HG03139 (cell line): ENCODE results near the gene PFKP.

Experiments used
- ATAC-seq: cut with Tn5 transposase; IDR thresholded peaks from one replicate; pipeline ENCODE4 v1.9.1; 2021; ENCODE audit not compliant: unreplicated experiment

Gene PFKP

GRCh38 chr10:3067118-3067858 lies at the start of gene PFKP:
Gene PFKP, plus strand, starts transcription at chr10:3067548. Its CDS starts 48 bp downstream, at chr10:3067596.
- peak; percentile 39 for ATAC-seq

GRCh38 chr10:3018247-3018646 lies 49.1 kb upstream of the PFKP start:
- ATAC-seq = no peak

DNA sequence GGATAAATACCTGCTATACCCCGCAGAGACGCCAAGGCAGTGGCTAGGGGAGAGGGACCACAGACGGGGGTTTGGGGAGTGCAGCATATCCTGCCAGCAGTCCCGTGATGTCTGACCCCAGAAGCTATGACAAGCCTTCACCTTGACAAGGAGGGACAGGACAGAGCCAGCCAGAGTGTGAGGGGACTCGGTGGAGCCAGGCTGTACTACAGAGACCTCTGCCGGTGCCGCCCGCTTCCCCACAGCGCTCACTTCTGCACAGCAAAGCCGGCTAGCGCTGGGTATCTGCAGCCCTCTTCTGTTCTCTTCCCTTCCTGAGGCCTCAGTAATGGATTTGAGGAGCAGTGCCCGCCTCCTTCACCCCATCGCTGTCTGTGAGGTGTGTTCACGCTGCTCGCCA lies 47.0 kb upstream of the PFKP start:
- ATAC-seq = no peak

GRCh38 chr10:3020881-3021280 lies 46.5 kb upstream of the PFKP start:
- no peak for ATAC-seq

- ATAC-seq = no peak
Observed at GRCh38 chr10:3022027-3022426, 45.3 kb upstream of the PFKP start.

GRCh38 chr10:3023892-3024291 lies 43.5 kb upstream of the PFKP start:
- no peak for ATAC-seq

DNA sequence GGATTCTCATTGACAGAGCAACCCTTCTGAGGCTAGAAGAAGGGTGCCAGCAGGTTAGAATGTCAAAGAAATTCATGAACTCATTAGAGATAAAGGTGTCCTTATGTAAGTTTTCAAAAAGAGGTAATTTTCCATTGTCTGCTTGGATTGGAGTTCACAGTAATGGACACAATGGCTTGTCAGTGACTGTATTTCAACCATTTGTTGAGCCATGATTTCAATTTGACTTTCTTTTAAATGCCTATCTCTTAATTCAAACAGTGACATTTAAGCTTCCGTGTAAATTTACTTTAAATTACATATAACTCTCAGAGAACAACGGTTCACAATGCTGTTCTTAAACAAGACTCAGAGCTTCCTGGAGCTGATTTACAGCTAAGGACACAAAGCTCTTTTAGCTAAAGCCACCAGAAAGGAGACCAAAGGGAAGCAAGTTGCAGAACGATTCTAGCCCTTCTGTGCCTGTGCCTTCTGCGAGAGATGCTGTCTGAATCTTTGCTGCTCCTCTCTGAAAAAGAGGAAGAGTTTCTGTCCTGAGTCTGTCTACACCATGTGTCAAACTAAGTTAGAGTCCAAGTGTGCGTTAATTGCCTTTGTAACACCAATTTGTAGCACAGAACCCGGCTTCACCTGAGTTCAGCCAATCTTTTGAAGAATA lies 42.2 kb upstream of the PFKP start:
- no peak for ATAC-seq

DNA sequence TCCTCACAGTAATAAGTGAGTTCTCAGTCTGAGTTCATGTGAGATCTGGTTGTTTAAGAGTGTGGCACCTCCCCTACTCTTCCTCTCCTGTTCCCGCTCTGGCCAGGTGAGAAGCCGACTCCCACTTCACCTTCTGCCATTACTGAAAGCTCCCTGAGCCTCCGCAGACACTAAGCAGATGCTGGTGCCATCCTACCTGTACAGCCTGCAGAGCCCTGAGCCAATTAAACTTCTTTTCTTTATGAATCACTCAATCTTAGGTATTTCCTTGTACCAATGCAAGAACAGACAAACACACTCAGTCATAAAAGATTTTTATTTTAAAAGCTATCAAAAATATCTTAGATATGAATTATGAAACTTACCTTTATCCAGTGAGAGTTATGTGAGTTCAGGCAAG lies 39.5 kb upstream of the PFKP start:
- ATAC-seq = no peak

- ATAC-seq = no peak
Observed at GRCh38 chr10:3028441-3028840, 38.9 kb upstream of the PFKP start.

DNA sequence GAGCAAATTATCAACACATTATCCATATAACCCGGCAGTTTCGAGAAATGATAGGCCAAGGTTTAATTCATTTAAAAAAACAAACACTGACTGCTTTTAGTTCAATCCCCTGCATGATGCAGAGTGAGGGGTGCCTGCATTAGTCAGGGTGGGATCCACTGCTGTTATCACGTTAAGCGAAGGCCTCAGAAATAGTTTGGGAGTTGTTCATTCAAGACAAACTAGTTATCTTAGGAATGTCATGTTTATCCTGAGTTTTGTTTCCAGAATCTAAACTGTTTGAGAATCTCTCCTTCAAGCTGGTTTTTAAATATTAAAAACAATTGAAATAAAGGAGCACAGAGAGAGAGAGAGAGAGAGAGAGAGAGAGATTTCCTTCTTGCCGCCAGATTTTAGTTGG lies 36.6 kb upstream of the PFKP start:
- no peak for ATAC-seq

DNA sequence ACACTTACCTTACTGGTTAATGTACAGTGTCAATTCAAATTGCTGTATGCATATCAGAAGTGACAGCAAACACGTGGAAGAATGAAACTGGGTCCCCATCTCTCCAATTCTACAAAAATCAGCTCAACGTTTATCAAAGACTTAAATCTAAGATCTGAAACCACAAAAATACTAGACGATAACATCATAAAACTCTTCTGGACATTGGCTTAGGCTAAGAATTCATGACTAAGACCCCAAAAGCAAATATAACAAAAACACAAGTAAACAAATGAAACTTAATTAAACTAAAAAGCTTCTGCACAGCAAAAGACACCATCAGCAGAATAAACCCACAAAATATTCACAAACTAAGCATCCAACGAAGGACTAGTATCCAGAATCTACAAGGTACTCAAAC lies 35.9 kb upstream of the PFKP start:
- no peak for ATAC-seq

DNA sequence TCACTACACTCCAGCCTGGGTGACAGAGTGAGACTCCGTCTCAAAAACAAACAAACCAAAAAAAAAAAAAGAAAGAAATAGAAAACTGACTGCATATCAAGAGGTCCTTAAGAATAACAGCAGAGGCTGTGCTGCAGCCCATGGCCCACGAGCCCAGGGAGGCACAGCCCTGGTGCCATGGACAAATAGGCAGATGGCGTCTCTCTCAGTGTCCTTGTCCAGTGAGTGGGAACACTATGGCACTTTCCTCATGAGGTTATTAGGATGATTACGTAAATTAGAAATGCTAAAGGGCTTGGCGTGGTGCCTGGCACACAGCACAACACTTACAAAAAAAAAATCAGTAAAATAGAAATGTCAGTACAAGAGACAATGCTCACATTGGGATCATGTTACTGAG lies 33.4 kb upstream of the PFKP start:
- ATAC-seq = no peak

DNA sequence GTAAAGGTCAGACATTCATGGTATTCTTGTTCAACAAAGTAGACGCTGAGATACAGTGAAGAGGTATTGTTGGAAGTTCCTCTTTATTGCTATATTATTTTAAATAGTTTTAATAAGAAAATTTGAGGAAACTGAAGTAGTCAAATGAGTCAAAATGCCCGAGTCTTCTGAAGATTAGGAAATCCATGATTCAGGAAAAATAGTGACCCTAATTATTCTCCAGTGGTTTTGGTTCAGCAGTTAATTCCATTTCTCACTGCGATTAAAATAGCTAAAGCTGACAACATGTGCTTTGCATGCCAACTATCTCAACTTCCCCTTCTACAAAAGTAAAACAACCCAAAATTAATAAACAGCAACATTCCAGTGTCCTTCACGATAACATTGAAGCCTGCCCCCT lies 32.7 kb upstream of the PFKP start:
- no peak for ATAC-seq

- ATAC-seq = peak; percentile 98
Observed at GRCh38 chr10:3036155-3037021, 31.0 kb upstream of the PFKP start.

DNA sequence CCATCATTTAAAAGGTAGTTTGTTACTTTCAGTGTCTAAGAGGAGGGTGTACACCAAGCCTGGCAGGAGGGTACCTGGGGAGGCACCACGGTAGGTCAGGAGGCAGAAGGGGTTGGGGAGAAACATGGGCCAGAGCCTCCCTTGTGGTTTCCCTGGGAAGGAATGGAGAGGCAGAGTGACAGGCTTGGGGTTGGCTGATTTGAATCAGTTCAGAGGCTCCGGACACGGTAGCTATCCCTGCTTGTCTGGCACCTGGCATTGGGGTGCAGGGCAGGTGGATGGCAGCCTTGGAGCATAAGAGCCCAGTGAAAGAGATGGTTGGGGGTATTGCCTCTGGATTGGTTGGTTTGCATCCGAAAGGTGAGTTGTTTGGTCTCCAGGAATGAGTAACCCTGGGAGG lies 30.2 kb upstream of the PFKP start:
- ATAC-seq = no peak

GRCh38 chr10:3040069-3040468 lies 27.3 kb upstream of the PFKP start:
- no peak for ATAC-seq

DNA sequence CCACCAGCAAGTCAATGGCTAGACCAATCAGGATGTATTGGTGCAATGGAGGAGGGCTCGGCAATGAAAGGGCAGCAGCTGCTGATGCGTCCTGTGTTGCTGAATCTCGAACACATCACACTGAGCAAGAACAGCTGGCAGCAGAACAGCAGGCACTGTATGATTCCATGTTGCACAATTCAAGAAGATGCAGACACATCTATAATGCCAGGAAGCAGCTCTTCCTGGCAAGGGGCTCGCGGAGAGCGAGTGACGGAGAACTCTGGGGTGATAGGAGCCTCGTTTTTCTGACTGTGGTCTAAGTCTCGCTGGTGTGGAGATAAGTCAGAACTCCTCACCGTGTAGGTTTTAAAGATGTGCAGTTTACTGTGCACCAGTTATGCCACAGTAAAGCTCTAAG lies 24.8 kb upstream of the PFKP start:
- no peak for ATAC-seq

GRCh38 chr10:3043512-3044368 lies 23.6 kb upstream of the PFKP start:
- ATAC-seq = no peak

- no peak for ATAC-seq
Observed at GRCh38 chr10:3045471-3046209, 21.7 kb upstream of the PFKP start.

GRCh38 chr10:3046210-3046779 lies 21.1 kb upstream of the PFKP start:
- ATAC-seq = no peak
